CD14-positive monocyte (primary cell): Measurements from ENCODE around the gene FSTL3. TPM values are rescaled to one million over a fixed set of nuclear protein-coding genes. Genes with fewer than 3 reads are reported as not detected.
A peak's percentile ranks its signal among the peaks of the same experiment; 100 is the strongest.

Experiments used
- DNase-seq, 3 donors: peaks; one replicate each; pipeline ENCODE4 v3.0.0-alpha.2; 2011 to 2022
- H2AFZ ChIP-seq: 2 replicates; pipeline ENCODE4 v1.6.0; 2012; ENCODE audit warnings: mild to moderate bottlenecking, low read depth, low read length, inconsistent platforms; ENCODE audit not compliant: insufficient read depth, poor library complexity, severe bottlenecking
- H3K27ac ChIP-seq, 2 donors: 1 replicate in 1 of 2; 2 replicates in 1 of 2; pipeline ENCODE4 v1.5.1; 2012 to 2013; ENCODE audit warnings: low read length in 2 of 2, control low read depth in 1 of 2, inconsistent platforms in 1 of 2, low read depth in 1 of 2, mild to moderate bottlenecking in 1 of 2
- H3K27me3 ChIP-seq, 2 donors: one replicate each; pipeline versions ENCODE4 v1.6.0 to v1.6.1; 2011 to 2013; ENCODE audit warnings: low read length in 2 of 2; ENCODE audit not compliant: control insufficient read depth in 2 of 2, insufficient read depth in 2 of 2
- H3K36me3 ChIP-seq, 2 donors: replicated peaks in 1 of 2; 1 replicate in 1 of 2; 2 replicates in 1 of 2; pipeline versions ENCODE4 v1.5.1 to v1.6.1; 2012 to 2013; ENCODE audit warnings: low read length in 2 of 2, control low read depth in 1 of 2, inconsistent platforms in 1 of 2, mild to moderate bottlenecking in 1 of 2; ENCODE audit not compliant: insufficient read depth in 2 of 2, control insufficient read depth in 1 of 2
- H3K4me1 ChIP-seq, 2 donors: 1 replicate in 1 of 2; 2 replicates in 1 of 2; pipeline versions ENCODE4 v1.5.1 to v1.6.1; 2012 to 2013; ENCODE audit warnings: low read length in 2 of 2, control low read depth in 1 of 2, inconsistent platforms in 1 of 2, mild to moderate bottlenecking in 1 of 2, moderate library complexity in 1 of 2; ENCODE audit not compliant: insufficient read depth in 2 of 2, control insufficient read depth in 1 of 2
- H3K4me2 ChIP-seq: replicated peaks from 2 replicates; pipeline ENCODE3; 2012; ENCODE audit warnings: low read length, moderate library complexity, mild to moderate bottlenecking; ENCODE audit not compliant: poor library complexity, severe bottlenecking; ENCODE audit errors: extremely low read depth
- H3K4me3 ChIP-seq, 3 experiments: fragments of 200-600 bp in 1 of 3; sonication (generic) in 1 of 3; replicated peaks in 1 of 3; 1 replicate in 2 of 3; 2 replicates in 1 of 3; pipeline ENCODE4 v1.5.1; 2011 to 2013; ENCODE audit warnings: low read length in 3 of 3, mild to moderate bottlenecking in 3 of 3, control low read depth in 2 of 3, low read depth in 2 of 3, inconsistent platforms in 1 of 3, moderate library complexity in 1 of 3
- H3K79me2 ChIP-seq: 2 replicates; pipeline ENCODE4 v1.6.0; 2012; ENCODE audit warnings: mild to moderate bottlenecking, control low read depth, inconsistent platforms, low read length, moderate library complexity; ENCODE audit not compliant: insufficient read depth
- H3K9ac ChIP-seq: 2 replicates; pipeline ENCODE4 v1.6.0; 2017; ENCODE audit warnings: low read length, mild to moderate bottlenecking; ENCODE audit not compliant: insufficient read depth, poor library complexity, severe bottlenecking
- H3K9me3 ChIP-seq, 2 donors: replicated peaks in 1 of 2; 1 replicate in 1 of 2; 2 replicates in 1 of 2; pipeline versions ENCODE4 v1.5.1 to v1.6.1; 2012 to 2013; ENCODE audit warnings: low read length in 2 of 2, control low read depth in 1 of 2; ENCODE audit not compliant: control insufficient read depth in 1 of 2, insufficient read depth in 1 of 2
- H4K20me1 ChIP-seq: 2 replicates; pipeline ENCODE4 v1.6.0; 2012; ENCODE audit warnings: mild to moderate bottlenecking, low read length, control low read depth, moderate library complexity; ENCODE audit not compliant: insufficient read depth
- H3K27ac Mint-ChIP-seq, 7 donors: one replicate each; pipeline ENCODE4 v1.8.0; 2020; ENCODE audit warnings: mild to moderate bottlenecking in 7 of 7, mixed read lengths in 7 of 7, moderate library complexity in 6 of 7, inconsistent platforms in 2 of 7
- H3K27me3 Mint-ChIP-seq, 3 donors: one replicate each; pipeline ENCODE4 v1.8.0; 2021 to 2022; ENCODE audit warnings: low read depth in 3 of 3, mild to moderate bottlenecking in 3 of 3, mixed read lengths in 3 of 3, moderate library complexity in 3 of 3, inconsistent platforms in 1 of 3
- H3K36me3 Mint-ChIP-seq, 2 donors: one replicate each; pipeline ENCODE4 v1.8.0; 2020; ENCODE audit warnings: mixed read lengths in 2 of 2, inconsistent platforms in 1 of 2, mild to moderate bottlenecking in 1 of 2
- H3K4me1 Mint-ChIP-seq: one replicate; pipeline ENCODE4 v1.8.0; 2020; ENCODE audit warnings: mild to moderate bottlenecking, mixed read lengths
- H3K4me3 Mint-ChIP-seq, 2 donors: one replicate each; pipeline ENCODE4 v1.8.0; 2020; ENCODE audit warnings: mild to moderate bottlenecking in 2 of 2, mixed read lengths in 2 of 2, moderate library complexity in 1 of 2
- H3K9me3 Mint-ChIP-seq, 7 donors: one replicate each; pipeline ENCODE4 v1.8.0; 2020 to 2022; ENCODE audit warnings: mixed read lengths in 7 of 7, mild to moderate bottlenecking in 6 of 7, moderate library complexity in 6 of 7, inconsistent platforms in 2 of 7
- CTCF ChIP-seq: fragments of 200-600 bp; IDR thresholded peaks from one replicate; pipeline ENCODE4 v1.8.0; 2022; ENCODE audit warnings: antibody characterized with exemption, mild to moderate bottlenecking
- WGBS: methylation state at CpG from one replicate; pipeline ENCODE4 v1.1.5; 2013; ENCODE audit warnings: missing lambda C conversion rate; ENCODE audit not compliant: insufficient coverage; 5-methylcytosine and 5-hydroxymethylcytosine counted together
- intact Hi-C, 2 donors: fragments of 100-400 bp; cut with micrococcal nuclease; formaldehyde crosslinking; loops; one replicate each; pipeline versions ENCODE4 v1.15.0 to v1.15.1; 2023
- polyA plus RNA-seq, 3 donors: library from polyadenylated mRNA; depleted of rRNA in 1 of 3; unstranded in 2 of 3; stranded (reverse) in 1 of 3; fragments of 300-500 nt in 2 of 3; fragments of >200 nt in 1 of 3; fragmentation: Illumina TruSeq in 2 of 3; gene quantifications; 1 replicate in 2 of 3; 2 replicates in 1 of 3; pipeline ENCODE4 v1.2.3, GENCODE V29; 2012 to 2021

The FSTL3 gene
- polyA plus RNA-seq, 3 donors, result 2.5 to 42.1 (median 5.2) TPM

DNA sequence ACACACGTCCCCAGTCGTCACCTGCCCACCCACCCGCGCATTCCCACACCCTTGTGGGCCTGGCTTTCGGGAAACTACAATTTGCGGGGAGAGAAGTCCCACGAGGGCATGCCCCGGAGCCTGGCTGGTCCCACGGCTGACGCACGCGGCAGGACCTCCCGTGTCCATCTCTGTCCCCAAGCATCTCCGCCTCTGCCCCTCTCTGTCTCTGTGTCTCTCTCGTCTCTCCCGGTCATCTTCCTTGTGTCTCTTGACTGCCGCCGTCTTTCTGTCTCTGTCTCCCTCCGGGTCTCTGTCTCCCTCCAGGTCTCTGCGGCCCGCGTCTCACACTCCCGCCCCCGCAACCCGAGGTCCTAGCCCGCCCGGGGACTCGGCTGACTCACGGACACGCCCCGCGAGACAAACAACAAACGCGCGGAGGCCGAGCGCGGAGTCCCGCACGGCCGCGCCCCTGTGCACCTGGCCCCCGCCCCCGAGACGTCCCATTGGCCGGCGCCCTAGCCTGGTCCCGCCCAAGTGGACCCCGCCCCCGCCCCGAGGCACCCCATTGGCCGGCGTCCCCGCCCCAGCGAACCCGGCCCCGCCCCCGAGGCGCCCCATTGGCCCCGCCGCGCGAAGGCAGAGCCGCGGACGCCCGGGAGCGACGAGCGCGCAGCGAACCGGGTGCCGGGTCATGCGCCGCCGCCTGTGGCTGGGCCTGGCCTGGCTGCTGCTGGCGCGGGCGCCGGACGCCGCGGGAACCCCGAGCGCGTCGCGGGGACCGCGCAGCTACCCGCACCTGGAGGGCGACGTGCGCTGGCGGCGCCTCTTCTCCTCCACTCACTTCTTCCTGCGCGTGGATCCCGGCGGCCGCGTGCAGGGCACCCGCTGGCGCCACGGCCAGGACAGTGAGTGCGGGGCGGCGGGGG, 36.7 kb upstream of the FSTL3 start, which contains the start of gene FGF22:
TSS of gene FGF22 (plus strand) at position 627 of the 908 bp plus-strand sequence. CDS start at position 674, 47 bp downstream.
- H2AFZ ChIP-seq, result peak within 1 kb of the TSS; percentile 29
- no peak for TF ChIP-seq CTCF

DNA sequence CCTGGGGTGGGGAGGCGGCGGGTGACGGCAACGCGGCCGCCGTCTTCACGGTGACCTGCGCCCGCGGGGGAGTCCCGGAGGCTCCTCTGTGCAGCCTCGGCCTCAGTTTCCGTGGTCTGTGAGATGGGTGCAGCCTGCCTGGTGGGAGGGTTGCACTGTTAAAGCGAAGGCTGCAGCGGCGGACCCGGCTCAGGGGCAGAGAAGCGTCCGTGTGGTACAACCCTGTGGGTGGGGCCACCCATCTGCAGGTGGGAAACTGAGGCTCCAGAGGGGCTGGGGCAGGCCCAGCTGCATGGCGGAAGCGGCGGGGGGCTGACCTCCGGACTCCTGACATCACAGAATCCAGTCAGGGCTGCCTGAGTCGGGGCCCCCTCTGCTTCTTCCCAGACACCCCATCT, 36.0 kb upstream of the FSTL3 start:
- Mint-ChIP-seq H3K27me3 (peaks cover 23 to 33% (median 27%) of the 10 kb centered on the region in 3 donors), H3K36me3 (peaks cover 3 to 6% of the 10 kb centered on the region in 2 donors), H3K9me3 (peaks cover 0 to 9% (median 4%) of the 10 kb centered on the region in 7 donors), H3K27ac (no peak overlapping the region), H3K4me3 (peak overlapping the region in 1 of 2 donors; percentile 60), H3K4me1 (peaks cover 6% of the 10 kb centered on the region)
- H3K4me2 ChIP-seq, result peak overlapping the region; percentile 74
- 54% methylated on average over 25 of the region's 25 CpGs for WGBS
- no peak for DNase-seq
- no peak for TF ChIP-seq CTCF
- peaks cover 7 to 16% of the 10 kb centered on the region in 2 donors for H3K4me1 ChIP-seq
- H3K9ac ChIP-seq, result no peak overlapping the region
- H4K20me1 ChIP-seq, result peaks cover 11% of the 10 kb centered on the region
- peaks cover 0 to 18% of the 10 kb centered on the region in 2 donors for H3K27me3 ChIP-seq
- H3K27ac ChIP-seq, result no peak overlapping the region
- no peaks in the 10 kb centered on the region for H3K79me2 ChIP-seq
- H3K4me3 ChIP-seq, result no peak overlapping the region
- intact Hi-C loops, result no loop called here
- H3K36me3 ChIP-seq, result peaks cover 4 to 6% of the 10 kb centered on the region in 2 donors
- peak overlapping the region; percentile 29 for H2AFZ ChIP-seq
- H3K9me3 ChIP-seq, result no peaks in the 10 kb centered on the region

More for the DNA sequence above, 36.7 kb upstream of the FSTL3 start, which contains the start of gene FGF22:
- Histone ChIP-seq H3K79me2 (no peaks in the 10 kb centered on the region), H3K4me2 (peak within 1 kb of the TSS; percentile 74), H3K36me3 (no peaks in the 10 kb centered on the region), H3K27ac (no peak within 1 kb of the TSS), H3K4me1 (peaks cover 7 to 17% of the 10 kb centered on the region in 2 donors), H3K9ac (no peak within 1 kb of the TSS), H3K9me3 (no peaks in the 10 kb centered on the region), H3K4me3 (peak within 1 kb of the TSS in 2 of 3 experiments; percentile 21 to 66), H3K27me3 (peaks cover 0 to 18% of the 10 kb centered on the region in 2 donors), H4K20me1 (peaks cover 4% of the 10 kb centered on the region)
- Mint-ChIP-seq H3K4me1 (peaks cover 6% of the 10 kb centered on the region), H3K9me3 (peaks cover 0 to 9% (median 4%) of the 10 kb centered on the region in 7 donors), H3K27ac (peak within 1 kb of the TSS in 4 of 7 donors; percentile 19 to 80 (median 58)), H3K27me3 (peaks cover 23 to 33% (median 27%) of the 10 kb centered on the region in 3 donors), H3K4me3 (peak within 1 kb of the TSS; percentile 70 to 92), H3K36me3 (peaks cover 0 to 3% of the 10 kb centered on the region in 2 donors)
- intact Hi-C loops, result loop anchor here (5.0 to 10.0 kb wide), 3 partner anchors 67 to 135 kb away; partner anchors contain the start of genes BSG (in 1 of the 2), CDC34 (in 1 of the 2) and TPGS1 (in 1 of the 2)
- 7% methylated on average over 102 of the region's 109 CpGs for WGBS
- DNase-seq, result peak; percentile 82 to 86 (median 84)
